Epithelial cell of proximal tubule (primary cell): ENCODE measurements around the gene FXYD6. TPM values are rescaled to one million over a fixed set of nuclear protein-coding genes. Genes with fewer than 3 reads are reported as not detected.
A peak's percentile ranks its signal among the peaks of the same experiment; 100 is the strongest.

ENCODE experiments used
- DNase-seq: peaks from one replicate; pipeline ENCODE4 v3.0.0-alpha.2; 2011; ENCODE audit warnings: low read depth
- H3K4me3 ChIP-seq: 2 replicates; pipeline ENCODE4 v1.5.1; 2011; ENCODE audit warnings: low read depth, mild to moderate bottlenecking, low read length
- CTCF ChIP-seq: conservative IDR thresholded peaks from 2 replicates; pipeline ENCODE4 v1.5.1; 2012; ENCODE audit warnings: low read depth, mild to moderate bottlenecking, low read length
- total RNA-seq: library from RNA; depleted of rRNA; stranded (reverse); fragments of >200 nt; gene quantifications from 2 replicates; pipeline ENCODE4 v1.2.3, GENCODE V29; 2015

The FXYD6 gene
- total RNA-seq, 1 donor from 2014 or later, result 71.2 TPM

GRCh38 chr11:117910941-117911655 is 34.6 kb upstream of the FXYD6 start:
- H3K4me3 ChIP-seq, result no peak overlapping the region
- no peak for TF ChIP-seq CTCF
- no peak for DNase-seq

- DNase-seq, result no peak
- TF ChIP-seq CTCF, result peak; percentile 19
- H3K4me3 ChIP-seq, result no peak overlapping the region
Measured at GRCh38 chr11:117910525-117910924, 34.1 kb upstream of the FXYD6 start.

GRCh38 chr11:117909611-117910382 is 33.3 kb upstream of the FXYD6 start:
- H3K4me3 ChIP-seq, result no peak overlapping the region
- no peak for TF ChIP-seq CTCF
- DNase-seq, result no peak

GRCh38 chr11:117908959-117909610 is 32.6 kb upstream of the FXYD6 start:
- no peak for TF ChIP-seq CTCF
- H3K4me3 ChIP-seq, result no peak overlapping the region

GRCh38 chr11:117908109-117908895 is 31.8 kb upstream of the FXYD6 start:
- no peak overlapping the region for H3K4me3 ChIP-seq
- no peak for DNase-seq
- TF ChIP-seq CTCF, result no peak

More at GRCh38 chr11:117908959-117909610, 32.6 kb upstream of the FXYD6 start:
- DNase-seq, result no peak

GRCh38 chr11:117907276-117908108 is 31.0 kb upstream of the FXYD6 start:
- DNase-seq, result peak; percentile 82
- peak overlapping the region; percentile 35 for H3K4me3 ChIP-seq
- no peak for TF ChIP-seq CTCF
